Erythroblast (primary cell): ENCODE results near the gene RAD51B.

Source experiments
- GATA1 ChIP-seq: IDR thresholded peaks from 2 replicates; pipeline ENCODE4 v1.6.1; 2011; ENCODE audit warnings: low read depth, mild to moderate bottlenecking, control low read depth, low read length, moderate library complexity
- POLR2A ChIP-seq: IDR thresholded peaks from 2 replicates; pipeline ENCODE4 v1.6.1; 2011; ENCODE audit warnings: mild to moderate bottlenecking, low read length

DNA sequence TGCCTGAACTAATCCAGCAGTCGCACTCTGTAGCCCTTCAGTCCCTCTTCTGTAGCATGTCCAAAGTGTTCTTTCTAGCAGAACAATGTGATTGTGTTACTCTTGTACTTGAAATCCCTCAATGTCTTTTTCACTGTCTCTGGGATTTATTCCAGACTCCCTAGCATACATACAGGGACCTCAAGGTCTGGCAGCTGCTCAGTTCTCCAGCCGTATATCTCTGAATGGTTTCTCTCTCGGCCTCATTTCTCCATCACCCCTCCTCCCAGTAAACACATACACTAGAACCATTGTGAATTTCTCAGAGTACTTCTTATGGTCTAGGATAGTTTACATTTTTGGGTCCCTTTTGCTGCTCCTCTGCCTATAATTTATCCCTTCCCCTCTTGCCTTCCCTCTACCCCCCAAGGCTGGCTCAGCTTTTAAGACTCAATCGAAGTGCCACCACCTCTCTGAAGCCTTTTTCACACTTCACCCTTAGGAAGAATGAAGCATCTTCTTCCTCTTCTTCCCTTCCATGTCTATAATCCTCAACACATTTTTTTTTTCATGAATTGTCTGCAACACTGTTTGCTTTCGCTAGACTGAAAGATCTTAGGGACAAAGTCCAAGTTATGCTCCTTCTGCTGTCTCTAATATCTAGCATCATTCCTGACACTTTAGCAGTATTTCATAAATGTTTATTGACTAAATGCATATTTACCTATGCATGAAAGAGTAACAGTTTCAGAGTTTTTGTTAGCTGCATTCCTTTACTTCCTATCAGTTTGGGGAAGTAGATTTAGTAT, 527.2 kb downstream of the RAD51B start:
- TF ChIP-seq POLR2A (no peak), GATA1 (no peak)
